ENCODE measurements around the gene PCDH10.

The PCDH10 gene, protein sequence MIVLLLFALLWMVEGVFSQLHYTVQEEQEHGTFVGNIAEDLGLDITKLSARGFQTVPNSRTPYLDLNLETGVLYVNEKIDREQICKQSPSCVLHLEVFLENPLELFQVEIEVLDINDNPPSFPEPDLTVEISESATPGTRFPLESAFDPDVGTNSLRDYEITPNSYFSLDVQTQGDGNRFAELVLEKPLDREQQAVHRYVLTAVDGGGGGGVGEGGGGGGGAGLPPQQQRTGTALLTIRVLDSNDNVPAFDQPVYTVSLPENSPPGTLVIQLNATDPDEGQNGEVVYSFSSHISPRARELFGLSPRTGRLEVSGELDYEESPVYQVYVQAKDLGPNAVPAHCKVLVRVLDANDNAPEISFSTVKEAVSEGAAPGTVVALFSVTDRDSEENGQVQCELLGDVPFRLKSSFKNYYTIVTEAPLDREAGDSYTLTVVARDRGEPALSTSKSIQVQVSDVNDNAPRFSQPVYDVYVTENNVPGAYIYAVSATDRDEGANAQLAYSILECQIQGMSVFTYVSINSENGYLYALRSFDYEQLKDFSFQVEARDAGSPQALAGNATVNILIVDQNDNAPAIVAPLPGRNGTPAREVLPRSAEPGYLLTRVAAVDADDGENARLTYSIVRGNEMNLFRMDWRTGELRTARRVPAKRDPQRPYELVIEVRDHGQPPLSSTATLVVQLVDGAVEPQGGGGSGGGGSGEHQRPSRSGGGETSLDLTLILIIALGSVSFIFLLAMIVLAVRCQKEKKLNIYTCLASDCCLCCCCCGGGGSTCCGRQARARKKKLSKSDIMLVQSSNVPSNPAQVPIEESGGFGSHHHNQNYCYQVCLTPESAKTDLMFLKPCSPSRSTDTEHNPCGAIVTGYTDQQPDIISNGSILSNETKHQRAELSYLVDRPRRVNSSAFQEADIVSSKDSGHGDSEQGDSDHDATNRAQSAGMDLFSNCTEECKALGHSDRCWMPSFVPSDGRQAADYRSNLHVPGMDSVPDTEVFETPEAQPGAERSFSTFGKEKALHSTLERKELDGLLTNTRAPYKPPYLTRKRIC

DNA sequence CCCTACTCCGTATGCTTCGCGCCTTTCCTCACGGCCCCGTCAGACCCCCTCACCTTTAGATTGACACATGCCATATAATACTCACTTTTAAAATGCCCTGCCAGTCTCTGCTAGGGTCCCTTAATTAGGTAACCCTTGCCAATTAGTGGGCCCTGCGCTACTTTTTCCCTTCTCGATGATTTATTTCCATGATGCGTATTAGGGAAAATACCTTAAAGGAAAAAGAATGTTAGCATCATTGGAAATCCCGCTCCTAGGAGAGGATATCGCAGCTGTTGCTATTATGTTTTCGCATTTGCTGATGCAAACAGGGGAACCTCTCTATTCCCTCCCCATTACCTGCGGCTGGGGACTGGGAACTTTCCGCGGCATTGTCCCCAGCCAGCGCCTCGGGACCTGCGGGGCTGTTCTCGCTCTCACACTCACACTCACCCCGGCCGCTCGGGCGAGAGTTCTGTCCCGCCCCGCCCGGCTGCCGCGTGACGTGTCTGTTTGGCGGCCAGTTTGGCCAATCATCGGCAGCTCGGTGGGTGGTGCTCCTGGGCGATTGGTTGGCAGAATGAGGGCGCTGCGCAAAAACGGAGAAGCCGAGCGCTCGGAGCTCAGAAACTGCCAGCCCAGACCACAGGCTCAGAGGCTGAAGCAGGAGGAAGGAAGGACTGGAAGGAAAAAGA, at the start of gene PCDH10:
TSS of gene PCDH10 (plus strand) at position 605 of the 674 bp plus-strand sequence. CDS start 847 bp downstream, outside the sequence.
- ATAC-seq: peak; percentile 36 to 55

DNA sequence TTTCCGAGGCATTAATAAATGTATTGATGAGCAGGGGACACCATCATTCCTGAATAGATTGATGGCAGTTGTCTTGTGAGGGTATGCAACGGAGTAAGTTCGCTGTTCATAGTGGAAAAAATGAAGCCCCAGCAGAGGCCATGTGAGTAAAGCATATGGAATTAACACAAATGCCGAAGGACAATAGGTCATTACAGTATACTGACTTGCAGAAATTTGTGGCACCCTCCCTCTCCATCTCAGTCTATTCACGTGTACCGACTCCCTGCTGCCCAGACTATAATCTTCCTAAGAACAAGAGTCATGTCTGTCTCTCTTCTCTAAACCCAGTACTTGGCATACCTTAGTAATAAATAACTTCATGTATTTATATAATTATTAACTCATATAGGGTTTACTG, 47.1 kb upstream of the PCDH10 start:
- no peak for ATAC-seq

DNA sequence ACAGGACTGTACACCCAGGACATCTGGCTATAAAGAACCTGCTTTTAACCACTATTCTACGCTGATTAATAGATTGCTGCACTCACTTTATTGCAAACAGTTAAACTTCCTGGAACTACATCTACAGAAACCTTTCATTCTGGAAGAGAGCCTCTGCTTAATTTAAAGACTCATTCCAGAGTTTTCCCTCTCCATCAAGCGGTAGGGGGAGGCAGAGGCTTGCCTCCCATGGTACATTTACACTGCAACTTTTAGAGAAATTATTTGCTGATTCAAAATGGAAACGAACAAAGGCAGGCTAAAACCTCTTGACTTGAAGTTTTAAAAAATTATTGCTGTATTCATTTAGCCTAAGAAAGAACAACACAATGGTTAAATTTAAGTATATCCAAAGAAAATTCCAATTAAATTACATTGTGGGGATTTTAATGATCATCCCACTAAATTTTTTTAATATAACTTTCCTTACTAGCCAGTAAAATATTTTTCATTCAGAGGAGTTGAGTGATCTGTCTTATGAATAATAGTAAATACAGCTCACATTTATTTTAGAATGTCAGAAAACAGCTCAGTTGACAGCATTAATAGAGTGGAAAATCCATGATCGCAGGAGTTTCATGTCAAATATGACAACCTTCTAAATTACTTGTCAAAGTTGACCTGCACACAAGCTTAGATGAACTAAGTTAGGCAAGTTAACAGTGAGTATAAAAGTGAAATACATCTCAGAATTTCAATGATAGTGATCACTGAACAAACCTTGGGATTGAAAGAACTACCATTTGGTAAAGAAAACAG, 46.3 kb upstream of the PCDH10 start:
- ATAC-seq: no peak

DNA sequence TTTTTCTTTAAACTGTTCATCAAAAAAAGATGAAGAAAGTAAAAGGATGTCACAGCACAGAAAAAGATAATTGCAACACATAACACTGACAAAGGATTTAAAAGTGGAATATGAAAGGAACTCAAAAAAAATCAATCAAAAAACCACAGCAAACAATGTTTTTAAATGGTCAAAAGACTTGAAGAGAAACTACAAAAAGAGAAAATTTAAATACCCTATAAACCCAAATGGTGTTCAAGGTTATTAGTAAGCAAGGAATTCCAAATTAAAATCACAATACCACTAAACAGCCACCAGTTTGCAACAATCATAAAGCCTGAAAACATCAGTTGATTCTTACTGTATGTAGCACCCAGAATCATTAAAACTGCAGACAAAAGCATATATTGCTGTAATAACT, 36.5 kb upstream of the PCDH10 start:
- no peak for ATAC-seq

DNA sequence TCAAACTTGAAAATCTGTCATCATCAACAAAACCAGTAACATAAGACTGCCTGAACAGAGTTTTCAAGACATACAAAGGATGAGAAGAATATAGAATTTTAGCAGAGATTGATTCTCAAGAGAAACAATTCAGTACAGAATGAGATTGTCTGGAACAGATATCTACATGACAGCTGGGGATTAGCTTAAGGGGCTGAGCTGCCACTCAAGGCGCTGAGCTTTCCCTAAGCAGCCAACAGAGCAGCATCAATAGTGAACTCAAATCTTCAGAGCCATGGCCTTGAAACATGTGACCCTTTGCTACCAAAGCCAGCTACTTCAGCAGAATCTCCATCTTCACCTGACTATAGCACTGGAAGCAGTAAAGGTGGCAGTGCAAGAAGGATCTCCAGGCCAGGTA, 24.3 kb upstream of the PCDH10 start:
- ATAC-seq: no peak

DNA sequence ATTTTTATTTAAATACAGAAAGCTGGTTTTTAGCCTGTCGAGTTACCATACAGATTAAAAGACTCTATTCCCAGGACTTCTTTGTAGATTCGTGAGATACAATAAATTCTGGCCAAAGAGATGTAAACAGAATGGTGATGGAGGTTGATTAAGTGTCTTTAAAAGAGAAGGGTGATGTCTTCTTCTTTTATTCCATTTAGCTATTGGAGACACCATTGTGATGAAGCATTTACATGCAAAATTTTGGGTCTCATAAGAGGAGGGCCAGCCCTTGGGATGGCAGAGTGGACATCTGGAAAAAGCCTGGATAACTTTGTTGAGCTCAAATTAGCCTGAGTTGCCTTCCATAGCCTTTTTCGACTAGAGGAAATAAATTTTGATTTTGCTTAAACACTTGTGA, 21.6 kb upstream of the PCDH10 start:
- no peak for ATAC-seq

DNA sequence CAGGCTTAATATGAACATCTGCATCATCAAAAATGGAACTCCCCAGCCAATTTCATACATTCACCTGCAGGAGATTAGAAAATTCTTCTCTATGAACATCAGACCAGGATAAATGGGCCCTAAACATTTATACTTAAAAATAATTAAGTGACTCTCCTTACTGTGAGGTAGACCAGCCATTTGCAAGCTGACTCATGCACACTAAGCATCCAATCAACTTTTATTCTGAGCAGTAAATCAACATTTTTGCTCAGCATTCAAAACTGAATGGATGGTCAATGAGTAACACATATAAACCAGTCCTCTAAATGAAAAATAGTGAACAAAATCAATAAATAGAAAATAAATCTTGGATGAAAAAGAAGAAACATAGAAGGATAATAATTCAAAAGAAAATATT, 19.9 kb upstream of the PCDH10 start:
- ATAC-seq: no peak

DNA sequence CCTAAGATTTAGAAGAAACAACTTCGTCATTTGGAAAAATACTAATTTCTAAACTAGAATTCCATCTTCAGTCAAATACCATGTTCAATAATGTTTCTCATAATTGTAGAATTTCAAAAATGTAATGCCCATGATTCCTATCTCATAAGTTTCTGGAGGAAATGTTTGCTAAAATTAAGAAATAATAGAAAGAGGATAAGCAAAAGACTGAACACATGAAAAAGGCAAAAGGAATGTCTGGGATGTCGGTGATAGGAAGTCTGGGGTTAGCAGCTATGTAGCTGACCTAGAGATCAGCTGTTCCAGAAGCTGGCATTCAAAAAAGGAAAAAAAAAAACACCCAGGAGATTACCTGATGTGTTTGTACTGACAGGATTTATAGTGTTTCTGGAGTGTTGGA, 18.9 kb upstream of the PCDH10 start:
- no peak for ATAC-seq

DNA sequence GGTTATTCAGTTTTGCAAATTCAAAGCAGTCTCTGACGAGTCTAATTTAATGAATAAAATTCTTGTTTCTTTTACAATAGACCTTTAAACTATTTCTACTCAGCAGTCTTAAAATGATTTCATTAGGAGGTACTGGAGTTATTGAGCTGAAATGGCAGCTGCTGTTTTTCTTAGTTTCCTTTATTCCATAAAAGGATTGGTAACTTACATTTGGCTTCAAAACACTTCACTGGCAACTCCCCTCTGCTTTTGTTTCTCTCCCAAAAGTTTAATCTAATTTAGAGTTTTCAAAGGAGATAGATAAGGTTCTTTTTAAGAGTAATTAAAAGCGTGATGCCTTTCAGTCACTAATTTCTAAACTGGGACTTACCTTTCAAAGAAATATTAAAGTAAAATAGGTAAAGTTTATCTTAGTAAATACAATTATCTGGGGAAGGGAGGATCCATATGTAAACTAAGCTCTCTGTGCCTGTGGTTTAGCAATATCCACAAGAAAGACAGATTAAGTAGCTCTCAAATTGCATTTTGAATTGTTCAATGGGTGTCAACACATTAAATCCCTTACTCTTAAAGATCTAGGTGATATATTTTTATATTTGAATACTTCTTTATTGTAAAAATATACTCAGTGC, 17.1 kb upstream of the PCDH10 start:
- no peak for ATAC-seq

DNA sequence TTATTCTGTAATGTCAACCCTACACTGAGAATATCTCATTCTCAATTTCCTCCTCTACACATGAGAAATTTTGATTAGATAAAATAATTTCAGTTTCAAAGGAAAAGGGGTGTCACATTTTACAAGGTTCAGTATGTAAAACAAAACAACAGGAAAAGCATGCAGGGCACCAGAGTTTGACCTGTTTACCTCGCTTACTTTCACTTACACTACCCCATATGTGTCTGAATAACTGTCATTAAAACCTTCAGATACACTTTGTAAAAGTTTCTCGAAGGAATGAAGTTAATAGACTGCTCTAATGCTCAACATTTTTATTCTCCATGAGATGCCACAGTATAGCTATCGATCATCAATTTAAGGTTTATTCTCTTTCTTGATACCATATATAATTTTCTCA, 12.3 kb upstream of the PCDH10 start:
- no peak for ATAC-seq

DNA sequence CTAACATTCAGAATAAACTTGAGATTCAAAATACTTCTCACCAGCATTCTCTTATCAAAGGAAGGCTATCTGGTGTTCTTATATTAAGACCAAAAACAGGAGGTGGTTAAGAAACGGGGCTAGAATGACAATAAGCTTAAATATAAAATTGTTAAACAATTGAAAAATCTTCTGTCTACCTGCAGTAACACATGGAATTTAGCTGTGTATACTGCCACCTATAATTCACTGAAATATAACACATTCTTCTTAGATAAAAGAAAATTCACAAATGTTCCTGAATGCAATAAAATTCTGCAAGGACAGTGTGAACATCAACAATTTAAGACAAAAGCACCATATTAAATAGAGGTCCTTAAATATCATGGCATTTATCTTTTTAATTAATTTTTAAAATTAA, 11.5 kb upstream of the PCDH10 start:
- ATAC-seq: no peak

DNA sequence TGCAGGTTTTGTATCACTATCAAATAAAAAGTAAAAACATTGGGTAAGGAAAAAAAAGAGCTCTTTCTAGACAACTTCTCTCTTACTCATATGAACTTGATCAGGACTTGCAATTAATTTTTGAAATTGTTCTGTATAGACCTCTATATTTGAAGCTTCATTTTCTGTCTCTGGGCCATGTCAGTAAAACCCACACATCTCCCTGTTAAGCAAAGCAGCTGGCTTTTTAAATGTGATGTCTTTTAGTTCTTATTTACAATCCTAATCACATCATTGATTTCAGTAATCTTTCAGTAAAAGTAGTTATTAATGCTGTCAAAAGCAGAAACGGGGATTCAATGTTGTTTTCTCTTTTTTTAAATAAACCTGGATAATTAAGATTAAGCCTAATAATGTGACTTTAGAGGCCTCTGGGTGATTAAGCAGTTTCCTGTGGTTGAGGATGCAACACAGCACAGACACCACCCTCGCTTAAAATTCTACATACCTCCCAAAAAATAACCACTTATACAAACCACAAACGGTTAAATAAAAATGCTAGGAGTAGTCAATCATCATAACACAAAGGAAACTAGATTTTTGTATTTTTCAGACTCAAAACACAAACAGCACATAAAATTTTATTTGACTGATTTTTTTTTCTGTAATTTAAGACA, 5.2 kb upstream of the PCDH10 start:
- ATAC-seq: no peak

DNA sequence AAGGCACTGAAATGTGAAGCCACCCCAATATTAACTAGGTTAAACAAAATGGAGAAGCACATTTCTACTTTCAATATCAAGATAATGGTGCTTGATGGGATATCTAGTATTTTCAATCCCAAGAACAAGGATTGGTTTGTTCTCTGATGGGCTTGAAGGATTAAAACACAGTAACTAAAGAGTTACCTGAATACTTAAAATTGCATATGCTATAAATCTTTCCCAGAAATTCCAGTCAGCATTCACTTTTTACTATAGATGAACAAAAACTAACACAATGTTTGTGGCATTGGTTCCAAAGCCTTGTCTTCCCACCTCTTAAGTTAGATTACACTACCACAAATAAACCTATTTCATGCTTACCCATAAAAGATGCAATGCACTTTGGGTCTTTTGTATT, 3.9 kb upstream of the PCDH10 start:
- no peak for ATAC-seq

DNA sequence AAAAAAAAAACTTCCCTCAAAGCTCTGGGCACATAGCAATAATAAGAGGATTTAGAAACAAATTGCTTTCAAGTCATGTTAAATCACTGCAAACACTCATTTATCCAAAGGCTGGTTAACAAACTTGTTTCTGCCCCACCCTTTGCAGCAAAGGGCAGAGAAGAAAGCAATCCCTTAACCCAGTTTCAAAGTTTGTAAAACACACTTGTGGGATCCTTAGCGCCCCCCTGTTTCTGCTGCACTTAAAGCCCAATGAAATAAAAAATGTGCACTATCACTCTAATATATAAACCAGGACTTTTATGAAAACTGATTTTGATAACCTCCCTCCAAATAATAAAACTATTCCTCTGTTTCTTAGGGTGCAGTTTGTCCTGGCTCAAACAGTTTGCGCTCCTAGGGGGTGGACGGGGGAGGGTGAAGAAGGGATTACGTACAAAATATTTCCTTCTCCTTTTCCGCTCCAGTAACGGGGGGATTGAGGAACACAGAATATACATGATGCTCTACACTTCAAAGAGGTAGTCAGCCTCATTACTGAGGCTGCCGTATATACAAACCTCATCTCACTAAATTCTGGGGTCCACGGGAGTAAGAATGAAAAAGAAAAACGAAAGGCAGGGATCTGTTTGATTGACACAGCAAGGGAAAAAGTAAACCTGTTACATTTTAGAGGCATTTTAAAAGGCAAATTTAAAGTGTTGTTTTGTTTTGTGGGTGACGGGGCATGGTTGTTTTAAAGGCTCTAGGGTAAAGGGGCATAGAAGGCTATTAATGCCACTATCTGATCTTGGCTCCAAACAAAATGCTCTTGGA, 3.1 kb upstream of the PCDH10 start:
- no peak for ATAC-seq

DNA sequence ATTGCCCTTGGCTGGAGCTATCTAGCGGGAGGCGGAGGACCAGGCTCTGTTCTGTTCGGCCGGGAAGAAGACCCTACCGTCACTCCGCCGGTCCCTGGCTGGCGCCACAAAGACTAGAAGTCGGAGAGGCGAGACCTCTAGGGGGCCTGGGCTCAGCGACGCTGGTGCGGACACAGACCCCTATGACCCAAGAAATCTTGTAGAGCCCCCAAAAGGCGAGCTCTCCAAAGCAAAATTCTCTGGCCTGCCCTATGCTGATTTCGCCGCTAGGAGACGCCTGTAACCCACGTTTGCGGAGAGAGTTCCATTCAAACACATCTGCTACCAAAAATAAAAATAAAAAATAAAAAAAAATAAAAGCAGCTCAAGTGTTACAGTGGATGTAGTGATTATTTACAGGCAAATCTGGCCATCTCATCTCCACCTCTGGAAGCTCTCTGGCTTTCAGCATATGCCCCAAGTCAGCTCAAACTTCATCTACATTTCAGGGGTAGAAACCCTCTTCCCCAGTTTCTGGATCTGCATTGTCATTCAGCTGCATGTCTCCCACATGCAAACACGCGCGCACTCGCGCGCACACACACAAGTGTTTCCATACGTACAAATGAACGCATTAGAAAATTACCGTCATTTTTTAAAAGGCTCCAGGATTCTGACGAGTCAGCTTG, 2.4 kb upstream of the PCDH10 start:
- no peak for ATAC-seq

DNA sequence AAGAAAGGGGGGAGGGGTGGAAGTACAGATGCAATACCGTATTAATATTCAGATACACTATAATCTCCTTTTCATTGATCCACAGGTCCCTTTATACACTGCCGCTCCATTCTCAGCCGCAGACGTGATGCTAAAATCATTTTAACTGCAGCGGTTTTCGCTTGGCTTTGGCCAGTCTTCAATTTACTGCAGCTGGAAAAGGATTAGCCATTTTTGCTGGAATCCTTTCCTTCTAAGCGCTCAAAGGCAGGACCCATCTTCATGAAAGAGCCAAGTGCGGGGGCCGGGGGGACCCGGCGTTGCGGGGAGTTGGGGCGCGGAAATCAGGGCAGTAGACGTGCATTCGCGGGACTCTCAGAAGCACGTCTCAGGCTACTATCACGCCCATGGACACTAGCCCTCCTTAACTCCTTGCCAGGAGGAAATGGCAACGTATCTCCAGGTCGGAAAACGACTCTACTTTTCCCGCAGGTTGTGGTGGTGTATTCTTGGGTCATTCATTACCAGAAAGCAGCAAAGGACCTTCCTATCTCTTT, 1.7 kb upstream of the PCDH10 start:
- no peak for ATAC-seq

DNA sequence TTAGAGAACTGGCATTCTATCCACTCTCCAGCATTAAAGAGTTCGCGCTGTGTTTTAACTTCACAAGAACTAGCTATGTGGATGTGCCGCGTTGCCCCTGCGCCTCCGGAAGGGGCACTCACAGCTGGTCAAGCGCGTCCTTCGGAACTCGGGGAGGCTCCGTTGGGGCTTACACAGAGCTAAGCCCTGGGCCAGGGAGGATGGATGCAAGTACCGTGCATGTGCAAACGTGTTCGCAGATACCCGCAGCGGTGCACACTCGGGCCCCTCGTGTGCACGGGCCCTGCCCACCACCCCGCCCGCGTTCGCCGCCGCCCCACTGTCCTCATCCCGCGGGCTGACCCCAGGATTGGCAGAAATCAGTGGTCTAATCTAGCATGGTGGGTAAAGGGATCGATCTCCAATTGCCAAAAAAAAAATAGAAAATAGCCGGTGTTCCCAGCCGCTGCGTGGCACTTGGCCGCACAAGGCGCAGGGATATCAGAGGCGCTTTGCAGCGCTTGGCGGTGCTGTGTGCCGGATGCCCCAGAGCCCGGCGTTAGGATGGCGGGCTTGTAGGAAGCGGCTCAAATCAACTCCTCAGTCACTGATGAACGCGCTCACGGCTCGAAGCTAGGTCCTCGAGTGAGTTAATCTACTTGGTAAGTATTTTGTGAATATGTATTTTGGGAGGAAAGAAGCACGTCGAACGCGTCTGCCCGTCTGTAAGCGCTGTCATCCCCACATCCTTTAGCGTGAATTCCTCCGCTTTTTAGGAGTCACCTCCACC, 989 bp upstream of the PCDH10 start:
- no peak for ATAC-seq

DNA sequence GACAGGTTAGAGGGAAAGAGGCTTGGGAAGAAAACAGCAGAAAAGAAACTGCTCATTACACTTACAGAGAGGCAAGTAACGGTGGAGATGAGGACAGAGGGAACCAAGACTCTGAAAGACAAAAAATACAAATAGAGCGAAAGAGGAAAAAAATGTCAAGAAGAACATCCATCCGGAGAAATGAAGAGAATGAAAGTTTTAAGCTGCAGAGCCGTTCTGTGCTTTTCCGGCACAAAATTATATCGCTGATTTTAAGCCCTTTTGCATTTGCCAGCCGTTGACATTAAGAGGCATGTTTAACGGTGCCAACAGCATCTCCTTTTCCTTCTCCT, 236 bp downstream of the PCDH10 start:
- ATAC-seq: no peak
